Measurements from ENCODE around the gene AGK.

Gene AGK

DNA sequence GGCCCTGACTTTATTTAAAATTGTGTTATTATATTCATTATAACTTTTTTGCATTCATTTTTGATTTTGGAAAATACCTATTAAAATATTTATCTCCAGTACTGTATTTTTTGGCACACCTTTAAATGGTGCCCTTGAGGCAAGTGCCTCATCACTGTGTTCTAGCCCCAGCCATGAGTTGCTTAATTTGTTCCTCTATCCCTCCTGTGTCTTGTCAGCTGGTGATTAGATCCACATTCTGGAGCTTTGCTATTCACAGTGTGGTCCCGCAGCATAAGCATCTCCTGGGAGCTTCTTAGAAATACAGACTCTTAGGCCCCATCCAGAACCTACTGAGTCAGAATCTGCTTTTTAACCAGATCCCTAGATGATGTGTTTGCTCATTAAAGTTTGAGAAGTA lies 19.8 kb downstream of the AGK start:
- ATAC-seq = no peak
- TF ChIP-seq PPARA (CRISPR knock-in tag; IDR thresholded peaks at IDR 0.05; ENCODE audit: borderline replicate concordance) = no peak
- TF ChIP-seq, protein P1, sequence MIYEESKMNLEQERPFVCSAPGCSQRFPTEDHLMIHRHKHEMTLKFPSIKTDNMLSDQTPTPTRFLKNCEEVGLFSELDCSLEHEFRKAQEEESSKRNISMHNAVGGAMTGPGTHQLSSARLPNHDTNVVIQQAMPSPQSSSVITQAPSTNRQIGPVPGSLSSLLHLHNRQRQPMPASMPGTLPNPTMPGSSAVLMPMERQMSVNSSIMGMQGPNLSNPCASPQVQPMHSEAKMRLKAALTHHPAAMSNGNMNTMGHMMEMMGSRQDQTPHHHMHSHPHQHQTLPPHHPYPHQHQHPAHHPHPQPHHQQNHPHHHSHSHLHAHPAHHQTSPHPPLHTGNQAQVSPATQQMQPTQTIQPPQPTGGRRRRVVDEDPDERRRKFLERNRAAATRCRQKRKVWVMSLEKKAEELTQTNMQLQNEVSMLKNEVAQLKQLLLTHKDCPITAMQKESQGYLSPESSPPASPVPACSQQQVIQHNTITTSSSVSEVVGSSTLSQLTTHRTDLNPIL (CRISPR knock-in tag; IDR thresholded peaks at IDR 0.05; ENCODE audit: low read depth) = no peak
- TF ChIP-seq, protein P2, sequence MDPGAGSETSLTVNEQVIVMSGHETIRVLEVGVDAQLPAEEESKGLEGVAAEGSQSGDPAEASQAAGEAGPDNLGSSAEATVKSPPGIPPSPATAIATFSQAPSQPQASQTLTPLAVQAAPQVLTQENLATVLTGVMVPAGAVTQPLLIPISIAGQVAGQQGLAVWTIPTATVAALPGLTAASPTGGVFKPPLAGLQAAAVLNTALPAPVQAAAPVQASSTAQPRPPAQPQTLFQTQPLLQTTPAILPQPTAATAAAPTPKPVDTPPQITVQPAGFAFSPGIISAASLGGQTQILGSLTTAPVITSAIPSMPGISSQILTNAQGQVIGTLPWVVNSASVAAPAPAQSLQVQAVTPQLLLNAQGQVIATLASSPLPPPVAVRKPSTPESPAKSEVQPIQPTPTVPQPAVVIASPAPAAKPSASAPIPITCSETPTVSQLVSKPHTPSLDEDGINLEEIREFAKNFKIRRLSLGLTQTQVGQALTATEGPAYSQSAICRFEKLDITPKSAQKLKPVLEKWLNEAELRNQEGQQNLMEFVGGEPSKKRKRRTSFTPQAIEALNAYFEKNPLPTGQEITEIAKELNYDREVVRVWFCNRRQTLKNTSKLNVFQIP (CRISPR knock-in tag; IDR thresholded peaks at IDR 0.05; ENCODE audit: borderline replicate concordance, low read depth) = no peak
- TF ChIP-seq BACH2 (CRISPR knock-in tag; IDR thresholded peaks at IDR 0.05; ENCODE audit: borderline replicate concordance) = no peak
- TF ChIP-seq, protein P3, sequence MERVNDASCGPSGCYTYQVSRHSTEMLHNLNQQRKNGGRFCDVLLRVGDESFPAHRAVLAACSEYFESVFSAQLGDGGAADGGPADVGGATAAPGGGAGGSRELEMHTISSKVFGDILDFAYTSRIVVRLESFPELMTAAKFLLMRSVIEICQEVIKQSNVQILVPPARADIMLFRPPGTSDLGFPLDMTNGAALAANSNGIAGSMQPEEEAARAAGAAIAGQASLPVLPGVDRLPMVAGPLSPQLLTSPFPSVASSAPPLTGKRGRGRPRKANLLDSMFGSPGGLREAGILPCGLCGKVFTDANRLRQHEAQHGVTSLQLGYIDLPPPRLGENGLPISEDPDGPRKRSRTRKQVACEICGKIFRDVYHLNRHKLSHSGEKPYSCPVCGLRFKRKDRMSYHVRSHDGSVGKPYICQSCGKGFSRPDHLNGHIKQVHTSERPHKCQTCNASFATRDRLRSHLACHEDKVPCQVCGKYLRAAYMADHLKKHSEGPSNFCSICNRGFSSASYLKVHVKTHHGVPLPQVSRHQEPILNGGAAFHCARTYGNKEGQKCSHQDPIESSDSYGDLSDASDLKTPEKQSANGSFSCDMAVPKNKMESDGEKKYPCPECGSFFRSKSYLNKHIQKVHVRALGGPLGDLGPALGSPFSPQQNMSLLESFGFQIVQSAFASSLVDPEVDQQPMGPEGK (CRISPR knock-in tag; IDR thresholded peaks at IDR 0.05; ENCODE audit: borderline replicate concordance) = no peak
- TF ChIP-seq GLIS3 (CRISPR knock-in tag; IDR thresholded peaks at IDR 0.05) = no peak
- TF ChIP-seq ZFP30 (CRISPR knock-in tag; IDR thresholded peaks at IDR 0.05) = no peak
- TF ChIP-seq RARB (CRISPR knock-in tag; IDR thresholded peaks at IDR 0.05) = no peak
- TF ChIP-seq ESRRG (CRISPR knock-in tag; IDR thresholded peaks at IDR 0.05) = no peak

DNA sequence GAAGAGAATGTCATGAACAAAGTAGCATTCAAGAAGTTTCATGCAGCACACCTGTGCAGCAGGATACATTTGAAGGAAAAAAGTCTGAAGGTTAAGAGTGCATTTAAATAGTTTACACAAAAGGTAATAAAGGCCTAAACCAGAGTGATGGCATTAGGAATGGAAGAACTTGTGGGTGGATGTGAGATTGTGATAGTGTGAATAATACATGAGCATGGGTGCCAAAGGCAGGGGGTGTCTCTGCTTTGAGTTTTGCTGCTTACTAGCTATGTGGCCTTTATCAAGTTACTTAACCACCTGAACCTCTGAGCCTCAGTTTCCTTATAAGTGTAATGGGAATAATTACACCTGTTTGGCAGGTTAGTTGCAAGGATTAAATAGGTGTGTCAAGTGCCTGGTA lies 21.0 kb downstream of the AGK start:
- TF ChIP-seq CSDC2 (CRISPR knock-in tag; IDR thresholded peaks at IDR 0.05) (no peak), TCF4 (CRISPR knock-in tag; IDR thresholded peaks at IDR 0.05; ENCODE audit: borderline replicate concordance) (no peak), RARB (CRISPR knock-in tag; IDR thresholded peaks at IDR 0.05) (no peak), ARNTL (CRISPR knock-in tag; IDR thresholded peaks at IDR 0.05; ENCODE audit: borderline replicate concordance, low read depth) (no peak), ISL1 (CRISPR knock-in tag; IDR thresholded peaks at IDR 0.05) (no peak)
- TF ChIP-seq, protein P3 (CRISPR knock-in tag; IDR thresholded peaks at IDR 0.05; ENCODE audit: borderline replicate concordance) = no peak
- ATAC-seq = no peak

DNA sequence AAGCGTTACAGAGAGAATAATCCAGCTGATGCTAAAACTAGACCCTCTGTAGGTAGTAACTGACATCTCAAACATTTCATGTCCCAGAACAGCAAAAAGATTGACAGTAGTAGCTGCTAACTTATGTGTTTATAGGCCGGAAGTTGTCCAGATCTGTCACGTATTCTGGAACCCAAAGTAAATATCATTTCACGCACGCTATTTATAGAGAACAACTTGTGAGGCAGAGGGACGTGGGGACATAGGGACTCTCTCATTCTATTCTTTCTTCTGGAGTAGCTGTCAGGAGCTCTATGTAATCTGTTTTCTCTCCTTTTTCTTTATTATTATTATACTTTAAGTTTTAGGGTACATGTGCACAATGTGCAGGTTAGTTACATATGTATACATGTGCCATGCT lies 22.3 kb downstream of the AGK start:
- ATAC-seq = no peak
- TF ChIP-seq, protein P4, sequence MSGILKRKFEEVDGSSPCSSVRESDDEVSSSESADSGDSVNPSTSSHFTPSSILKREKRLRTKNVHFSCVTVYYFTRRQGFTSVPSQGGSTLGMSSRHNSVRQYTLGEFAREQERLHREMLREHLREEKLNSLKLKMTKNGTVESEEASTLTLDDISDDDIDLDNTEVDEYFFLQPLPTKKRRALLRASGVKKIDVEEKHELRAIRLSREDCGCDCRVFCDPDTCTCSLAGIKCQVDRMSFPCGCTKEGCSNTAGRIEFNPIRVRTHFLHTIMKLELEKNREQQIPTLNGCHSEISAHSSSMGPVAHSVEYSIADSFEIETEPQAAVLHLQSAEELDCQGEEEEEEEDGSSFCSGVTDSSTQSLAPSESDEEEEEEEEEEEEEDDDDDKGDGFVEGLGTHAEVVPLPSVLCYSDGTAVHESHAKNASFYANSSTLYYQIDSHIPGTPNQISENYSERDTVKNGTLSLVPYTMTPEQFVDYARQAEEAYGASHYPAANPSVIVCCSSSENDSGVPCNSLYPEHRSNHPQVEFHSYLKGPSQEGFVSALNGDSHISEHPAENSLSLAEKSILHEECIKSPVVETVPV (CRISPR knock-in tag; IDR thresholded peaks at IDR 0.05) = no peak
- TF ChIP-seq SNAI2 (CRISPR knock-in tag; IDR thresholded peaks at IDR 0.05) = no peak
- no peak for TF ChIP-seq OSR1 (CRISPR knock-in tag; IDR thresholded peaks at IDR 0.05)
- no peak for TF ChIP-seq ZNF8 (CRISPR knock-in tag; IDR thresholded peaks at IDR 0.05)
- TF ChIP-seq, protein P3 (CRISPR knock-in tag; IDR thresholded peaks at IDR 0.05; ENCODE audit: borderline replicate concordance) = no peak
- TF ChIP-seq, protein P1 (CRISPR knock-in tag; IDR thresholded peaks at IDR 0.05; ENCODE audit: low read depth) = no peak
- TF ChIP-seq ZC3H10 (CRISPR knock-in tag; IDR thresholded peaks at IDR 0.05) = no peak

All from SK-N-SH treated with all-trans-retinoic acid at 6 μM for 48 hours (cell line).